Large intestine (tissue), 12 donors: ENCODE data around the gene KRTAP4-7. TPM values are rescaled to one million over a fixed set of nuclear protein-coding genes. Genes with fewer than 3 reads are reported as not detected.
"Not testable (repeated sequence)": the region's sequence is repeated elsewhere in the genome, so short reads cannot be mapped to it uniquely, and the experiment has no call there.

ENCODE experiments used
- DNase-seq, 2 donors: peaks; one replicate each; pipeline versions ENCODE4 v3.0.0 to v3.0.0-alpha.2; 2013
- H3K27ac ChIP-seq: one replicate; pipeline ENCODE4 v1.5.1; 2013; ENCODE audit warnings: low read length
- H3K27me3 ChIP-seq: 2 replicates; pipeline ENCODE4 v1.6.1; 2013; ENCODE audit warnings: low read length; ENCODE audit not compliant: control insufficient read depth, insufficient read depth
- H3K36me3 ChIP-seq: 2 replicates; pipeline ENCODE4 v1.6.1; 2013; ENCODE audit warnings: low read length; ENCODE audit not compliant: control insufficient read depth, insufficient read depth
- H3K4me1 ChIP-seq: one replicate; pipeline ENCODE4 v1.6.1; 2013; ENCODE audit warnings: low read length; ENCODE audit not compliant: control insufficient read depth, insufficient read depth
- H3K4me3 ChIP-seq: one replicate; pipeline ENCODE4 v1.5.1; 2013; ENCODE audit warnings: low read length
- H3K9me3 ChIP-seq: one replicate; pipeline ENCODE4 v1.6.1; 2013; ENCODE audit warnings: mild to moderate bottlenecking, low read depth, low read length, moderate library complexity; ENCODE audit not compliant: control insufficient read depth
- WGBS: methylation state at CpG from one replicate; pipeline ENCODE4 v1.1.5; 2013; ENCODE audit warnings: low lambda C conversion rate; ENCODE audit not compliant: insufficient coverage; 5-methylcytosine and 5-hydroxymethylcytosine counted together
- long read RNA-seq, 11 donors: transcript quantifications; one replicate each; lab custom pipeline, GENCODE V29; 2026
- polyA plus RNA-seq: library from polyadenylated mRNA; unstranded; fragments of 120-200 nt; gene quantifications from one replicate; pipeline ENCODE4 v1.2.1, GENCODE V29; 2013

Gene KRTAP4-7
- not detected for polyA plus RNA-seq
- long read RNA-seq, donor 1 = 0 reads
- long read RNA-seq, donor 2 = 0 reads
- long read RNA-seq, donor 3 = 0 reads
- long read RNA-seq, donor 4 = 0 reads
- long read RNA-seq, donor 5 = 0 reads
- long read RNA-seq, donor 6 = 0 reads
- long read RNA-seq, donor 7 = 0 reads
- long read RNA-seq, donor 8 = 0 reads
- long read RNA-seq, donor 9 = 0 reads
- long read RNA-seq, donor 10 = 0 reads
- long read RNA-seq, donor 11 = 0 reads

DNA sequence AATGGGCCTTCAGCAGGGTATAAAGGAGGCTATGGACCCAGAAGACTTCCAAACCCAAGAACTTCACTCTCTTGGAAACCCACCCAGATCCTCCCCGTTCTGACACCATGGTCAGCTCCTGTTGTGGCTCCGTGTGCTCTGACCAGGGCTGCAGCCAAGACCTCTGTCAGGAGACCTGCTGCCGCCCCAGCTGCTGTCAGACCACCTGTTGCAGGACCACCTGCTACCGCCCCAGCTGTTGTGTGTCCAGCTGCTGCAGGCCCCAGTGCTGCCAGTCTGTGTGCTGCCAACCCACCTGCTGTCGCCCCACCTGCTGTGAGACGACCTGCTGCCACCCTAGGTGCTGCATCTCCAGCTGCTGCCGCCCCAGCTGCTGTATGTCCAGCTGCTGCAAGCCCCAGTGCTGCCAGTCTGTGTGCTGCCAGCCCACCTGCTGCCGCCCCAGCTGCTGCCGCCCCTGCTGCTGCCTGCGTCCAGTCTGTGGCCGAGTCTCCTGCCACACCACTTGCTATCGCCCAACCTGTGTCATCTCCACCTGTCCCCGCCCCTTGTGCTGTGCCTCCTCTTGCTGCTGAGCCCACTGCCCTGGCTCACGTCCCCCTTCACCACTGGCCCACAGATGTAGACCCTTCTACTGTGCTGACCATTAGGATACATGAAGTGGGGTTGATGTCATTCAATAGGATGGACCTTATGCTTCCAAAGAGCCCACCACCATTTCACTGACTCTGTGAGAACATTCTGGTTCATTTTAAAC is at the start of gene KRTAP4-7:
TSS of gene KRTAP4-7 (plus strand) at position 51 of the 757 bp plus-strand sequence. CDS start at position 108, 57 bp downstream.
- not testable (repeated sequence) for H3K36me3 ChIP-seq, H3K27ac ChIP-seq, H3K4me3 ChIP-seq, H3K9me3 ChIP-seq, H3K4me1 ChIP-seq, DNase-seq, H3K27me3 ChIP-seq
- no CpG with 5 or more reads among the region's 14 CpGs for WGBS

DNA sequence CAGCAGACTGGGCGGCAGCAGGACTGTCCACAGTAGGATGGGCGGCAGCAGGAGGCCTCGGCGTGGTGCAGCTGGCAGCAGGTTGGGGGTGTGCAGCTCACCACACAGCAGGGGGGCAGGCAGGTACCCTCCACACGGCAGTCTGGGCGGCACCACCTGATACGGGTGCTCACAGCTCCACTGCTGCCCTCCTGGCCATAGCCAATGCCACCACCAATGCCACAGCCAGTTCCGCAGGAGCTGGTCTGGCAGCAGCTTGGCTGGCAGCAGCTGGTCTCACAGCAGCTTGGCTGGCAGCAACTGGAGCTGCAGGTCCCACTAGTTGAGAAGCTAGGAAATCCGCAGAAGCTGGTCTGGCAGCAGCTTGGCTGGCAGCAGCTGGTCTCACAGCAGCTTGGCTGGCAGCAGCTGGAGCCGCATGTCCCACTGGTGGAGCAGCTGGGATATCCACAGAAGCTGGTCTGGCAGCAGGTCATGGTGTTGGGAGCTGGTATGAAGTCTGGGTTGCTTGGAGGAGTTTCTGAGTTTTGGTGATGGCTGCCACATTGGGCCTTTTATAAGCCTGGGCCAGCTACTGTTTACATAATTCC is 49.5 kb upstream of the KRTAP4-7 start, which contains the start of gene KRTAP1-3:
TSS of gene KRTAP1-3 (minus strand) at position 529 of the 590 bp plus-strand sequence. CDS start at position 476, 53 bp downstream.
- H3K9me3 ChIP-seq, H3K36me3 ChIP-seq, H3K27ac ChIP-seq, H3K27me3 ChIP-seq, H3K4me1 ChIP-seq, H3K4me3 ChIP-seq, DNase-seq: not testable (repeated sequence)
- no CpG with 5 or more reads among the region's 10 CpGs for WGBS

DNA sequence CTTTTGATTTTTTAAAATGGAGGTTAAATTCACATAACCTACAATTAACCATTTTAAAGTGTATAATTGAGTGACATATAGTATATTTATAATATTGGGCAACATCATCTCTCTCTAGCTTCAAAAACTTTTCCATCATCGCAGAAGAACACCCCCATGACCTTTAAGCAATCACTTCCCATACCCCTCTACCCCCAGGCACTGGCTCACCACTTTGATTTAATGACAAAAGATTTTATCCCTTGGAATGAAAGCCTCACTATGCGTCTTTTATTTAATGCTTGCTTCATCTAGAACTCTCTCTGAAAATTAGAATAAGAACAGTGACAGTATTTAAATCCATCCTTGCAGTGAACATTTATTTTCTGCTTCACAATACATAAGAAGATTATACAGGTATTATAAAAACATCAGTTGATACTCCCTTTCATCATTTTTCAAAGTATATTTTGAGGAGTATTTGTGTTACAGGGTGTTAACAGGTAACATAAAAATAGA is 46.0 kb upstream of the KRTAP4-7 start:
- H3K27ac ChIP-seq = no peak overlapping the region
- WGBS = no CpG with 5 or more reads among the region's 2 CpGs
- H3K4me3 ChIP-seq = no peak overlapping the region
- no peak for DNase-seq
- H3K9me3 ChIP-seq = no peaks in the 10 kb centered on the region
- no peaks in the 10 kb centered on the region for H3K36me3 ChIP-seq
- H3K27me3 ChIP-seq = peaks cover 3% of the 10 kb centered on the region
- H3K4me1 ChIP-seq = no peaks in the 10 kb centered on the region

DNA sequence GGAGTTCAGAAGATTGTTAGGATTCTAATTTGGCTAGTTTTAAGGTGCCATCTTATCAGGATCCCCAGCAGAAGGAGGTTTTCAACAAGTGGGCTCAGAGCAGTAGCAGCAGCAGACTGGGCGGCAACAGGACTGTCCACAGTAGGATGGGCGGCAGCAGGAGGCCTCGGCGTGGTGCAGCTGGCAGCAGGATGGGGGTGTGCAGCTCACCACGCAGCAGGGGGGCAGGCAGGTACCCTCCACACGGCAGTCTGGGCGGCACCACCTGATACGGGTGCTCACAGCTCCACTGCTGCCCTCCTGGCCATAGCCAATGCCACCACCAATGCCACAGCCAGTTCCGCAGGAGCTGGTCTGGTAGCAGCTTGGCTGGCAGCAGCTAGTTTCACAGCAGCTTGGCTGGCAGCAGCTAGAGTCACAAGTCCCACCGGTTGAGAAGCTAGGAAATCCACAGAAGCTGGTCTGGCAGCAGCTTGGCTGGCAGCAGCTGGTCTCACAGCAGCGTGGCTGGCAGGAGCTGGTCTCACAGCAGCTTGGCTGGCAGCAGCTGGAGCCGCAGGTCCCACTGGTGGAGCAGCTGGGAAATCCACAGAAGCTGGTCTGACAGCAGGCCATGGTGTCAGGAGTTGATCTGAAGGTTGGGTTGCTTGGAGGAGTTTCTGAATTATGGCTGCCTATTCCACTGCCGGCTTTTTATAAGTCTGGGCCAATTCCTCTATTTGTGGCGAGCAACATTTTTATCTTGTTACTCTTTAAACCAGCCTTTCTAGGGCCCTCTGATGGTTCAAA is 43.0 kb upstream of the KRTAP4-7 start, which contains the start of gene KRTAP1-1:
TSS of gene KRTAP1-1 (minus strand) at position 668 of the 789 bp plus-strand sequence. CDS start at position 615, 53 bp downstream.
- not testable (repeated sequence) for H3K36me3 ChIP-seq, DNase-seq, H3K27me3 ChIP-seq, H3K4me3 ChIP-seq, H3K4me1 ChIP-seq, H3K9me3 ChIP-seq, H3K27ac ChIP-seq
- WGBS = no CpG with 5 or more reads among the region's 14 CpGs

DNA sequence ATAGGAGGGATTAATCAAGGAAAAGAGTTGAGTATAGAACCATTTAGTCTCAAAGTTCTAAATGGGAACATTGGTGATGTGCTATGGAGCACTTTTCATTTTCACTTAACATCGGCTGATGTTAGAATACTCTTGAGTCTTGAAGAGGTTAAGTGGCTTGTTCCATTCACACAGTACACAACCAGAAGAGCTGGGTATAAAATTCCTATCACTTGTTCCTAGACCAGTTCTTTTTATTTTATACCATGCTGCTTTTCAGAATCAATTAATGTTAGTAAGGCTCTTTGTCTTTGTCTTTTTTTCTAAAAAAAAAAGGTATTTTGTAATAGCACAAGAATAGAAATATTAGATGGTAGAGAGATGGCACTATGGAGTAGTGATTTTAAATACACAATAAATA is 41.0 kb upstream of the KRTAP4-7 start:
- 100% methylated on average over 1 of the region's 1 CpG for WGBS
- Histone ChIP-seq H3K4me1 (no peaks in the 10 kb centered on the region), H3K27ac (no peak overlapping the region), H3K4me3 (no peak overlapping the region), H3K36me3 (no peaks in the 10 kb centered on the region), H3K9me3 (no peaks in the 10 kb centered on the region), H3K27me3 (peaks cover 16% of the 10 kb centered on the region)
- DNase-seq = no peak

DNA sequence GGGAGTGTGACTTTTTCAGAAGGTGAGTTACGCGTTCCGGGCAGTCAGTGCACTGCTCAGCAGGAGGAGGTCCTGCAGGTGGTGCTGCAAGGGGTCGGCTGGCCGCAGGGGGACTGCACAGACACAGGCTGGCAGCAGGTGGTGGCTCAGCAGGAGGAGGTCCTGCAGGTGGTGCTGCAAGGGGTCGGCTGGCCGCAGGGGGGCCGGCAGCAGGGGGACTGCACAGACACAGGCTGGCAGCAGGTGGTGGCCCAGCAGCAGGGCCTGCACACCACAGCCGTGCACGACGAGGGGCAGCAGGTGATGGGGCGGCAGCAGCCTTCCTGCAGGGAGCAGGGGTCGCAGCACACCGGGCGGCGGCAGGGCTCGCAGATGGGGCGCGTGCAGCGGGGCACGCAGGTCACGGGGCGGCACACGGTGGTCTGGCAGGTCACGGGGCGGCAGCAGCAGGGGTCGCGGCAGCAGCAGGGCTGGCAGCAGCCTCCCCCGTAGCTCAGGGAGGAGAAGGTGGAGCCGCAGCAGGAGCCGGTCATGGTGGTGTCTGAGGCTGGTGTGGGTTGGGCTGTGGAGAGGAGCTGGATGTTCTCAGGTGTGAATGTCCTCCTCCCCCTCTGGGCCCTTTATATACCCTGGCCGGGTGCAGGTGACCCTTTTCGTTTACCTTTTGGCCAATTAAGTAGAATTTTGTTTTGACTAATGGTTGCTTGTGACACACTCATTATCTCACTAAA is 37.0 kb upstream of the KRTAP4-7 start, which contains the start of gene KRTAP2-1:
TSS of gene KRTAP2-1 (minus strand) at position 582 of the 731 bp plus-strand sequence. CDS start at position 533, 49 bp downstream.
- not testable (repeated sequence) for H3K4me1 ChIP-seq
- no CpG with 5 or more reads among the region's 33 CpGs for WGBS

DNA sequence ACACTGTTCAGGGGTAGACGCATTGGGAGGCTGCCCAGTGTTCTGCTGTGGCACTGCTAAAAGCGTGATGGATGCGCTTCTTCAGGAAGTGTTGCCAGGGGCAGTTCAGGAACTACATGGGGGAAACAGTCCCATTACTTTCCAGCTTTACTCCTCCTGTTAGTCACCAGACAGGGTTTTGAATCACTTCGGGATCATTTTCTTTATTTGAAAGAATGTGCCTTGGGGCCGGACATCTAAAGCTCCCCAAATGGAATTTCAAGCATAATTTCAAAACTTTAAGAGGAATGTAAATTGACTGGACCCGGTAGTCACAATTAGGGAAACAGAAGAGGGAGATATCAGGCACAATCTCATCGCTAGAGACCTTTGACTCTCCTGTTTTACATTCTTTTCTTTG is 35.5 kb upstream of the KRTAP4-7 start:
- no peaks in the 10 kb centered on the region for H3K36me3 ChIP-seq
- no peaks in the 10 kb centered on the region for H3K4me1 ChIP-seq
- no peaks in the 10 kb centered on the region for H3K9me3 ChIP-seq
- no peak overlapping the region for H3K27ac ChIP-seq
- WGBS = 52% methylated on average over 2 of the region's 7 CpGs
- no peak overlapping the region for H3K4me3 ChIP-seq
- H3K27me3 ChIP-seq = peaks cover 20% of the 10 kb centered on the region
- no peak for DNase-seq

More for the DNA sequence above, 37.0 kb upstream of the KRTAP4-7 start, which contains the start of gene KRTAP2-1:
- H3K27ac ChIP-seq, H3K4me3 ChIP-seq, DNase-seq, H3K9me3 ChIP-seq, H3K36me3 ChIP-seq: not testable (repeated sequence)
- H3K27me3 ChIP-seq = peaks cover 20% of the 10 kb centered on the region

DNA sequence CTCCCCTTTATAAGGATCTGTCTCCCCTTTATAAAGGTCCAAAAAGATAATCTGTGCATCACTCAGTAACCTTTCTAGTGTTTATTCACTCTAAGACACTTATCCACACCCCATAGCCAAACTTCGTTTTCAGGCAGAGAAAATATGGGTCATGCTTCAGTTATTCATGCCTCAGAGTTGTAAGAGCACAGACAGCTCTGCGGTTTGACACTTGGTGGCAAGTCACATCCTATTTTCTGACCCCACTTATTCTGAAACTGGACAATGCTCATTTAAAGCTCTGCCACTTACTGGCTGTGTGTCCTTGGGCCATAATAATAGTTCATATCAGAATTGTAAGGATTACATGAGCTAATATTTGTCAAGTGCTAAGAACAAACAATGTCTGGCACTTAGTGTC is 34.8 kb upstream of the KRTAP4-7 start:
- H3K4me1 ChIP-seq = no peaks in the 10 kb centered on the region
- no CpG with 5 or more reads among the region's 2 CpGs for WGBS
- no peak overlapping the region for H3K27ac ChIP-seq
- H3K27me3 ChIP-seq = peaks cover 23% of the 10 kb centered on the region
- H3K36me3 ChIP-seq = no peaks in the 10 kb centered on the region
- no peaks in the 10 kb centered on the region for H3K9me3 ChIP-seq
- no peak overlapping the region for H3K4me3 ChIP-seq
- DNase-seq = no peak

DNA sequence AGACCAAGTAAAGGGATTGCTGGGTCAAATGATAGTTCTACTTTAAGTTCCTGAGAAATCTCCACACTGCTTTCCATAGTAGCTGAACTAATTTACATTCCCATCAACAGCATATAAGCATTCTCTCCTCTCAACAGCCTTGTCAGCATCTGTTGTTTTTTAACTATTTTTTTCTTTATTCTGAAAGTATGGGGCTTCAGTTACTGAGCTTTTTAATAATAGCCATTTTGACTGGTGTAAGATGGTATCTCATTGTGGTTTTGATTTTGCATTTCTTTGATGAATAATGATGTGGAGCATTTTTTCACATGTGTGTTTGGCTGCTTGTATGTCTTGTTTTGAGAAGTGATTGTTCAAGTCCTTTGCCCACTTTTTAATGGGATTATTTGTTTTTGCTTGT is 31.4 kb upstream of the KRTAP4-7 start:
- H3K4me3 ChIP-seq = no peak overlapping the region
- H3K4me1 ChIP-seq = no peaks in the 10 kb centered on the region

More for the DNA sequence above, 31.4 kb upstream of the KRTAP4-7 start:
- DNase-seq = no peak
- Histone ChIP-seq H3K36me3 (no peaks in the 10 kb centered on the region), H3K9me3 (no peaks in the 10 kb centered on the region), H3K27me3 (peaks cover 14% of the 10 kb centered on the region), H3K27ac (no peak overlapping the region)
